H1 (cell line): ENCODE results near the gene GPR176.

Experiments
- BACH1 ChIP-seq: IDR thresholded peaks from 2 replicates; pipeline ENCODE4 v1.6.1; 2012; ENCODE audit warnings: low read length, improper control_type of control experiment
- BRCA1 ChIP-seq: IDR thresholded peaks from 2 replicates; pipeline ENCODE4 v1.6.1; 2012; ENCODE audit warnings: low read depth, low read length, improper control_type of control experiment
- CHD7 ChIP-seq: fragments of 300-600 bp; sonication (generic); IDR thresholded peaks from 2 replicates; pipeline ENCODE4 v1.7.1; 2012; ENCODE audit warnings: low read length, moderate library complexity, mild to moderate bottlenecking, inconsistent platforms; ENCODE audit not compliant: insufficient replicate concordance
- CTCF ChIP-seq, 3 experiments: IDR thresholded peaks; 1 replicate in 2 of 3; 2 replicates in 1 of 3; pipeline versions ENCODE4 v1.5.1 to v1.6.1; 2011; ENCODE audit warnings: low read length in 3 of 3, mild to moderate bottlenecking in 3 of 3, inconsistent platforms in 2 of 3, low read depth in 1 of 3, moderate library complexity in 1 of 3; ENCODE audit not compliant: insufficient read depth in 1 of 3; ENCODE audit errors: control extremely low read depth in 1 of 3
- EP300 ChIP-seq, 2 experiments: IDR thresholded peaks; 1 replicate in 1 of 2; 2 replicates in 1 of 2; pipeline ENCODE4 v1.6.1; 2011 to 2012; ENCODE audit warnings: low read depth in 2 of 2, low read length in 2 of 2, mild to moderate bottlenecking in 2 of 2, borderline replicate concordance in 1 of 2, inconsistent platforms in 1 of 2, moderate library complexity in 1 of 2
- EZH2 ChIP-seq: fragments of 200-600 bp; sonication (generic); IDR thresholded peaks from 2 replicates; pipeline ENCODE4 v1.7.1; 2012; ENCODE audit warnings: low read depth, mild to moderate bottlenecking, moderate library complexity, low read length, inconsistent platforms; ENCODE audit not compliant: severe bottlenecking
- JUND ChIP-seq: IDR thresholded peaks from 2 replicates; pipeline ENCODE4 v1.6.1; 2011; ENCODE audit warnings: mild to moderate bottlenecking, improper control_type of control experiment, low read length
- POLR2A ChIP-seq, 2 experiments: IDR thresholded peaks; 1 replicate in 1 of 2; 2 replicates in 1 of 2; pipeline ENCODE4 v1.6.1; 2011; ENCODE audit warnings: low read depth in 2 of 2, low read length in 2 of 2, mild to moderate bottlenecking in 2 of 2; ENCODE audit errors: control extremely low read depth in 1 of 2
- SIN3A ChIP-seq, 2 experiments: IDR thresholded peaks in 1 of 2; conservative IDR thresholded peaks in 1 of 2; 2 replicates each; pipeline ENCODE4 v1.6.1; 2011 to 2012; ENCODE audit warnings: low read length in 2 of 2, improper control_type of control experiment in 1 of 2, low read depth in 1 of 2, mild to moderate bottlenecking in 1 of 2
- TAF1 ChIP-seq: IDR thresholded peaks from 2 replicates; pipeline ENCODE4 v1.6.1; 2011; ENCODE audit warnings: mild to moderate bottlenecking, low read depth, low read length
- TF ChIP-seq, protein P1 (sequence below): IDR thresholded peaks from 2 replicates; pipeline ENCODE4 v1.6.1; 2012; ENCODE audit warnings: low read length, inconsistent platforms
- TF ChIP-seq, protein P2 (sequence below): IDR thresholded peaks from 2 replicates; pipeline ENCODE4 v1.6.1; 2011; ENCODE audit warnings: low read length, improper control_type of control experiment

- TF ChIP-seq POLR2A (IDR thresholded peaks at IDR 0.05; ENCODE audit: control extremely low read depth in 1 of 2, low read depth in 2 of 2, low read length in 2 of 2) (peak in 1 of 2 experiments; percentile 74; a peak in 2 of 3 replicates), JUND (no peak), SIN3A (conservative IDR thresholded peaks at IDR 0.05 in 1 of 2, IDR thresholded peaks at IDR 0.05 in 1 of 2; ENCODE audit: low read depth in 1 of 2, low read length in 2 of 2) (no peak), CTCF (IDR thresholded peaks at IDR 0.05; ENCODE audit: control extremely low read depth in 1 of 3, insufficient read depth in 1 of 3, low read depth in 1 of 3, low read length in 3 of 3) (no peak), EZH2 (no peak), BACH1 (no peak), EP300 (IDR thresholded peaks at IDR 0.05; ENCODE audit: borderline replicate concordance in 1 of 2, low read depth in 2 of 2, low read length in 2 of 2) (no peak), TAF1 (no peak), BRCA1 (no peak), CHD7 (no peak)
- TF ChIP-seq, protein P1, sequence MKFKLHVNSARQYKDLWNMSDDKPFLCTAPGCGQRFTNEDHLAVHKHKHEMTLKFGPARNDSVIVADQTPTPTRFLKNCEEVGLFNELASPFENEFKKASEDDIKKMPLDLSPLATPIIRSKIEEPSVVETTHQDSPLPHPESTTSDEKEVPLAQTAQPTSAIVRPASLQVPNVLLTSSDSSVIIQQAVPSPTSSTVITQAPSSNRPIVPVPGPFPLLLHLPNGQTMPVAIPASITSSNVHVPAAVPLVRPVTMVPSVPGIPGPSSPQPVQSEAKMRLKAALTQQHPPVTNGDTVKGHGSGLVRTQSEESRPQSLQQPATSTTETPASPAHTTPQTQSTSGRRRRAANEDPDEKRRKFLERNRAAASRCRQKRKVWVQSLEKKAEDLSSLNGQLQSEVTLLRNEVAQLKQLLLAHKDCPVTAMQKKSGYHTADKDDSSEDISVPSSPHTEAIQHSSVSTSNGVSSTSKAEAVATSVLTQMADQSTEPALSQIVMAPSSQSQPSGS: no peak
- TF ChIP-seq, protein P2, sequence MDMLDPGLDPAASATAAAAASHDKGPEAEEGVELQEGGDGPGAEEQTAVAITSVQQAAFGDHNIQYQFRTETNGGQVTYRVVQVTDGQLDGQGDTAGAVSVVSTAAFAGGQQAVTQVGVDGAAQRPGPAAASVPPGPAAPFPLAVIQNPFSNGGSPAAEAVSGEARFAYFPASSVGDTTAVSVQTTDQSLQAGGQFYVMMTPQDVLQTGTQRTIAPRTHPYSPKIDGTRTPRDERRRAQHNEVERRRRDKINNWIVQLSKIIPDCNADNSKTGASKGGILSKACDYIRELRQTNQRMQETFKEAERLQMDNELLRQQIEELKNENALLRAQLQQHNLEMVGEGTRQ: peak; percentile 71
These were observed 12.8 kb downstream of the GPR176 start for GRCh38 chr15:39907216-39907615.
